ENCODE results near the gene MAST2.

GRCh38 chr1:45822644-45823043 is 19.2 kb downstream of the MAST2 start:
- TF ChIP-seq, protein P1, sequence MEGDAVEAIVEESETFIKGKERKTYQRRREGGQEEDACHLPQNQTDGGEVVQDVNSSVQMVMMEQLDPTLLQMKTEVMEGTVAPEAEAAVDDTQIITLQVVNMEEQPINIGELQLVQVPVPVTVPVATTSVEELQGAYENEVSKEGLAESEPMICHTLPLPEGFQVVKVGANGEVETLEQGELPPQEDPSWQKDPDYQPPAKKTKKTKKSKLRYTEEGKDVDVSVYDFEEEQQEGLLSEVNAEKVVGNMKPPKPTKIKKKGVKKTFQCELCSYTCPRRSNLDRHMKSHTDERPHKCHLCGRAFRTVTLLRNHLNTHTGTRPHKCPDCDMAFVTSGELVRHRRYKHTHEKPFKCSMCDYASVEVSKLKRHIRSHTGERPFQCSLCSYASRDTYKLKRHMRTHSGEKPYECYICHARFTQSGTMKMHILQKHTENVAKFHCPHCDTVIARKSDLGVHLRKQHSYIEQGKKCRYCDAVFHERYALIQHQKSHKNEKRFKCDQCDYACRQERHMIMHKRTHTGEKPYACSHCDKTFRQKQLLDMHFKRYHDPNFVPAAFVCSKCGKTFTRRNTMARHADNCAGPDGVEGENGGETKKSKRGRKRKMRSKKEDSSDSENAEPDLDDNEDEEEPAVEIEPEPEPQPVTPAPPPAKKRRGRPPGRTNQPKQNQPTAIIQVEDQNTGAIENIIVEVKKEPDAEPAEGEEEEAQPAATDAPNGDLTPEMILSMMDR (conservative IDR thresholded peaks at IDR 0.05; ENCODE audit: low read depth, low read length), result no peak
- TF ChIP-seq POLR2A (IDR thresholded peaks at IDR 0.05; ENCODE audit: low read depth, low read length) (no peak), RCOR1 (IDR thresholded peaks at IDR 0.05; ENCODE audit: insufficient replicate concordance, low read length) (no peak), FOS (IDR thresholded peaks at IDR 0.05; ENCODE audit: low read depth, low read length) (no peak), SMC3 (IDR thresholded peaks at IDR 0.05; ENCODE audit: low read depth, low read length) (no peak), CHD1 (IDR thresholded peaks at IDR 0.05; ENCODE audit: low read depth, low read length) (no peak), BHLHE40 (IDR thresholded peaks at IDR 0.05; ENCODE audit: low read depth, low read length) (no peak), NFE2L2 (IDR thresholded peaks at IDR 0.05; ENCODE audit: low read depth, low read length) (no peak)
- TF ChIP-seq, protein P2, sequence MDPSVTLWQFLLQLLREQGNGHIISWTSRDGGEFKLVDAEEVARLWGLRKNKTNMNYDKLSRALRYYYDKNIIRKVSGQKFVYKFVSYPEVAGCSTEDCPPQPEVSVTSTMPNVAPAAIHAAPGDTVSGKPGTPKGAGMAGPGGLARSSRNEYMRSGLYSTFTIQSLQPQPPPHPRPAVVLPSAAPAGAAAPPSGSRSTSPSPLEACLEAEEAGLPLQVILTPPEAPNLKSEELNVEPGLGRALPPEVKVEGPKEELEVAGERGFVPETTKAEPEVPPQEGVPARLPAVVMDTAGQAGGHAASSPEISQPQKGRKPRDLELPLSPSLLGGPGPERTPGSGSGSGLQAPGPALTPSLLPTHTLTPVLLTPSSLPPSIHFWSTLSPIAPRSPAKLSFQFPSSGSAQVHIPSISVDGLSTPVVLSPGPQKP (IDR thresholded peaks at IDR 0.05; ENCODE audit: borderline replicate concordance, low read depth, low read length), result no peak

Data from IMR-90 (cell line).